ENCODE measurements around the gene ROBO1. TPM values are rescaled to one million over a fixed set of nuclear protein-coding genes. Genes with fewer than 3 reads are reported as not detected.
"Not testable (repeated sequence)": the region's sequence is repeated elsewhere in the genome, so short reads cannot be mapped to it uniquely, and the experiment has no call there.

Gene ROBO1
- total RNA-seq, 1 donor from 2014 or later, result 0.11 TPM

DNA sequence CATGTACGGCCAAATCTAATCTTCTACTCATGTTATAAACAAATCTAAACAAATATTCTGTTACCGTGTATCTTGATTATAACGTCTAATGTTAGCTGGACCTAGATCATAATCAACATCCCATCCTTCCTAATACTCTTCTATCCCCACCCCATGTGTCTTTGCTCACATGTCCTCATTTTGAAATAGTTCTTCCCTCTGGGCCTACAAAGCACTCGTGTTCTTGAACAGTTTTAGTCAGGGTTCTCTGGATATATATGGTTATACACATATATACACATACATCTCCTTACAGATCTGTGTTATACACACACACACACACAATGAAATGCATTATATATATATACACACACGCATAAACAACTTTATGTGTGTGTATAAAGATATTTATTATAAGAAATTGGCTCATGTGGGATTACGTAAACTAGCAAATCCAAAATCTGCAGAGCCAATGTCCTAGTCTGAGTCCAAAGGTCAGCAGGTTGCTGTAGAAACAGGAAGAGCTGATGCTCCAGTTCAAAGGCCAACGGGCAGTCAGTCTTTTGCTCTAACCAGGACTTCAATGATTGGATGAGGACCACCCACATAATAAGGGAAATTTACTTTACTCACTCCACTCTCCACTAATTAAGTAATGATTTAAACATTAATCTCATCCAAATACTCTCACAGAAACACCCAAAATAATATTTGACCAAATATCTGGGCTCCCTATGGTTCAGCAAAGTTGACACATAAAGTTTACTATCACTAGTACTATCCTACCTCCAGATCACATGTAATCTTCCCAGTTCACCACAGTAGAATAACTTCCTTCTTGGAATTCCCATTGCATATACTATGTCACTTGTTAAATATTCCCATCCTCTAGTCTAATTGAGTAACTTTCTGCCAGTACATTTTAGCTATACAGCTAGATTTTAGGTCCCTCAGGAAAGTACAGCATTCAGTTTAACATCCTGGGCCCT is 450.0 kb downstream of the ROBO1 start:
- intact Hi-C loops (cut with micrococcal nuclease), result no loop called here

- intact Hi-C loops (cut with micrococcal nuclease), result no loop called here
Measured at GRCh38 chr3:79314962-79315361, 452.8 kb downstream of the ROBO1 start.

DNA sequence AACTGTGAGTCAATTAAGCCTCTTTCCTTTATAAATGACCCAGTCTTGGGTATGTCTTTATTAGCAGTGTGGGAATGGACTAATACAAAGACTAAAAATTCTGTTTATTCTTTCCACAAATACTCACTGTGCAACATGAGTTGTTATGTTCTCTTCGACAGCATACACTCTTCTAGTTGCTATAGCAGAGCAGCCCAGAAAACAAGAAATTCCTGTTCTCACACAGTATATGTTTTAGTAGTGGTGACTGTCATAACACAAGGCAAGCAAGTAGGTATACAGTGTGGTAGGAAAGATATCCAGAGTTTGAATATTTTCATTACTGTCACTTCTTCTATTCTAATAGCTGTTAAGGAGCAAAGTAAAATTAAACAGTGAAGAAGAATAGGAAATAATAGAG is 453.3 kb downstream of the ROBO1 start:
- intact Hi-C loops (cut with micrococcal nuclease), result no loop called here

GRCh38 chr3:79310016-79310415 is 457.8 kb downstream of the ROBO1 start:
- intact Hi-C loops (cut with micrococcal nuclease), result no loop called here

DNA sequence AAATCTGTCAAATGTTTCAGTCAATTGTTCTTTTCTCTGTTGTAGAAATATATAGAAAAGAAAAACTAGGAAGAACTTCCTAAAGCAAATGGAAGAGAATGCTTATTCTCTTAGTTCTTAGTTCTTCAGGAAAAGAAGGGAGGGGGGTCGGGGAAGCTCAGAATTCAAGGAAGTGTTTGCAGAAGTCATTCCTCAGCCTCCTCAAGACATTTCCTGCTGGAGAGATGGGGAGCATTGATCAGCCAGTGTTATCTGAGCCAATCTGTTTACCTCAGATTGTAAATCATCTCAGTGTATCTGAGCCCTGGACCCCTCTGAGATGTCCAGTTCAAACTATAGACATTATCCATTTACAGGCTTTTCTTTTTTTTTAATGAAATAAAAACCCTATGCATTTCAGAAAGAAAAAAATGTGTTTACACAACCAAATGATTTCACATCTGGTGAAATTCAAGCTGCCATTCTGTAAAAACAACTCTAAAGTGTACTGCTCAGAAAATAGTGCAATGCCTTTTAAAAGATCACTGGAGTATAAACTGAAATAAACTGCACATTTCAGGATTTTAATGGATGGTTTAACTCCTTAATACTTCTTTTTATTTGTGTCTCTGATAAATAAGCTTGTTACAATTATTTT is 460.7 kb downstream of the ROBO1 start:
- intact Hi-C loops (cut with micrococcal nuclease), result no loop called here

DNA sequence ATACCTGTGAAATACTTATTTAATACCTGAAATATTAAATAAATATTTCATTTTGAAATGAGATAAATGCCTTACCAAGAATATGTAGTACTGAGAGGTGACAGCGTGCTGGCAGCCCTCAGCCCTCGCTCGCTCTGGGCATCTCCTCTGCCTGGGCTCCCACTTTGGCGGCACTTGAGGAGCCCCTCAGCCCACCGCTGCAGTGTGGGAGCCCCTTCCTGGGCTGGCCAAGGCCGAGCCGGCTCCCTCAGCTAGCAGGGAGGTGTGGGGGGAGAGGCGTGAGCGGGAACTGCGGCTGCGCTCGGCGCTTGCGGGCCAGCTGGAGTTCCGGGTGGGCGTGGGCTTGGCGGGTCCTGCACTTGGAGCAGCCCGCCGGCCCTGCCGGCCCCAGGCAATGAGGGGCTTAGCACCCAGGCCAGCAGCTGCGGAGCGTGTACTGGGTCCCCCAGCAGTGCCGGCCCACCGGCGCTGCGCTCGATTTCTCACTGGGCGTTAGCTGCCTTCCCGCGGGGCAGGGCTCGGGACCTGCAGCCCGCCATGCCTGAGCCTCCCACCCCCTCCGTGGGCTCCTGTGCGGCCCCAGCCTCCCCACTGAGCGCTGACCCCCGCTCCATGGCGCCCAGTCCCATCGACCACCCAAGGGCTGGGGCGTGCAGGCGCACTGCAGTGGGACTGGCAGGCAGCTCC is 467.7 kb downstream of the ROBO1 start:
- intact Hi-C loops (cut with micrococcal nuclease), result not testable (repeated sequence)

- intact Hi-C loops (cut with micrococcal nuclease), result no loop called here
Measured at GRCh38 chr3:79297245-79297960, 470.4 kb downstream of the ROBO1 start.

DNA sequence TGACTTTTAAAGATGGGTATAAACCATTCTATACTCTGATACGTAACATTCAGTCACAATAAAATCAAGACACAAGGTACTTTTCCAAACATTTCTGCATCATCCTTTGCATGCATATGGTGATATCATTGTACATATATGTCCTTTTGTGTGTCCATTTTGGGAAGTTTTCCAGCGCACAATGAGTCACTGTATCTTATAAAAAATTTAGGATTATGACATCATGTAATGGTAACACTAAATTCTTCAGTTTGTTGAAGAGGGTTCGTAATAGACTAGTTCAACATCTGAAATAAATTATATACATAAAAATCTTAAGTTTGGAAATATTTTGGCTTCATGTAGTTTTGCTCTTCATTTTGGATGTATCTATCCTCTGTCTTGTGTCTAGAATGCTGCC is 480.9 kb downstream of the ROBO1 start:
- intact Hi-C loops (cut with micrococcal nuclease), result no loop called here

DNA sequence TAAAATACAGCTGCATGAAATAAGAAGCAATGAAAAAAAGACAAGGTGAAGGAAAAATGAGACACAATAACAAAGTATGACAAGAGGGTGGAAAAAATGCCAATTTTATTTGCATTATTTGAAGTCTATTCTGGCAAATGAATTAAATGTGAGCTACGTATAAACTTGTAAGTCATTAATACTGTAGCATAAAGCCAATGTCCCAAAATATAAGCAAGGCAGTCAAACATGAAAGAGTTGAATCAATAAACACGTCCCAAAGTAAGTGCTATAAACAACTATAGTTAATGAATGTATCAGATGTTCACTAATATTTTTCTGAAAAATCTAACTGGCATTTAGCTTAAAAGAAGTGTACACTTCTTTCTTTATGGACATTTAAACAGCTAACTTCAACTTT is 481.9 kb downstream of the ROBO1 start:
- intact Hi-C loops (cut with micrococcal nuclease), result no loop called here

GRCh38 chr3:79285380-79285779 is 482.4 kb downstream of the ROBO1 start:
- intact Hi-C loops (cut with micrococcal nuclease), result no loop called here

- intact Hi-C loops (cut with micrococcal nuclease), result no loop called here
Measured at GRCh38 chr3:79284781-79285180, 483.0 kb downstream of the ROBO1 start.

DNA sequence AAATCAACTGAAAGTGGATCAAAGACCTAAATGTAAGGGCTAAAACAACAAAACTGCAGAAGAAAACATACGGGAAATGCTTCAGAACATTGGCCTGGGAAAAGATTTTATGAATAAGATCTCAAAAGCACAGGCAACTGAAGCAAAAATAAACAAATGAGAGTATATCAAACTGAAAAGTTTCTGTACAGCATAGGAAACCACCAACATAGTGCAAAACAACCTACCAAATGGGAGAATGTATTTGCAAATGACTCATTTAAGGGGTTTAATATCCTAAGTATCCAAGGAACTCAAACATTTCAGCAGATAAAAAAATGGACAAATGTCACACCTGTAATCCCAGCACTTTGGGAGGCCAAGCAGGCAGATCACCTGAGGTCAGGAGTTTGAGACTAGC is 489.1 kb downstream of the ROBO1 start:
- intact Hi-C loops (cut with micrococcal nuclease), result no loop called here

DNA sequence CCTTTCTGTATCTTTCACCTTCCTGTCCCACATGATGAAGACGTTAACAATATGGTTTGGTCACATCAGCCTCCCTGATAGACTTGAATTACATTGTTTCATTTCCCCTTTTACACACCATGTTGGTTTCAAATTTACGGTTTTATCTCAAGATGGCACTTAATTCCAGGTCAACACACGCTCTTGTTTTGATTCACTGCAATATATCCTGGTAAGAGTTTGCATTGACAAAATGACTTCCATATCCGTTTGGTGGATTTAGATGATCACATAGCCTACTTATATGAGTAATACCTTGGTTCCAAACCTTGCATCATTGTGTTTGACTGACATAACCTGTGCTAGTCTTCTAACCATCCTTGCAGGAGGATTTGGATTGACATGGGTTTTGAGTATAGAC is 499.4 kb downstream of the ROBO1 start:
- intact Hi-C loops (cut with micrococcal nuclease), result no loop called here

GRCh38 chr3:79264892-79265291 is 502.9 kb downstream of the ROBO1 start:
- intact Hi-C loops (cut with micrococcal nuclease), result no loop called here

- intact Hi-C loops (cut with micrococcal nuclease), result no loop called here
Measured at GRCh38 chr3:79263423-79263822, 504.4 kb downstream of the ROBO1 start.

- intact Hi-C loops (cut with micrococcal nuclease), result no loop called here
Measured at GRCh38 chr3:79258479-79258878, 509.3 kb downstream of the ROBO1 start.

GRCh38 chr3:79257791-79258190 is 510.0 kb downstream of the ROBO1 start:
- intact Hi-C loops (cut with micrococcal nuclease), result no loop called here

DNA sequence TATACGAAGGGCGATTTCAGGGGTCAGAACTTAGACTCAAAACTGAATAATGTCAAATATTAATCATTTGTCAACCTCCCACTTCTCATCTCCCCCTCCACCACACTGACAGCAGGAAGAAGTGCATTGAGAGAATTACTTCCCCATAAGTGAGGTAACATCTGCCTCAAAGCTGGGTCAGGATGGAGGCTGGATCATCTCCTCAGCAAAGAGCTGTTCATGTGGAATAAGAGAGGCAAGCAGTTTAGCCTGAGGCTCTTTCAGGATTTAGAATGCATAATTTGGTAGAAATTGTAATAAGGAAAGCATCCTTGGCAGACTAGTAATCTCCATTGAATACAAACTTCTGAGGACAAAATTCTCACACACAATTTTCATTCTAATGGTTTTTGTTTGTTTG is 512.1 kb downstream of the ROBO1 start:
- intact Hi-C loops (cut with micrococcal nuclease), result no loop called here

DNA sequence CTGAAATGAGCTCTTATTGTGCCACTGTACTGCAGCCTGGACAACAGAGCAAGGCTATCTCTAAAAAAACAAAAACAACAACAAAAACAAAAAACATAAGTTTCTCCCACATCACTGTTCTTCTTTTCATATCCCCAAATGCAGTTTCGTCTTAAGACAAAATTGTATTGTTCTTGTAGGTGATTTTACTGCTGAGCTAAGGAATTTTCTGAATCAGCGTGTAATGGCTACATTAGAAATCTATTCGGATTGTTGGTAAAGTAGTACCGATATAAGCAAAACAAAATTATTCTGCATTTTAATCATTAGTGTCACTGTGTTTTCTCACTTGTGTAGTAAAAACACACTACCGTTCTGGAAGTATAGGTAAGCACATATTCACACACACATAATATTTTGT is 512.5 kb downstream of the ROBO1 start:
- intact Hi-C loops (cut with micrococcal nuclease), result no loop called here

DNA sequence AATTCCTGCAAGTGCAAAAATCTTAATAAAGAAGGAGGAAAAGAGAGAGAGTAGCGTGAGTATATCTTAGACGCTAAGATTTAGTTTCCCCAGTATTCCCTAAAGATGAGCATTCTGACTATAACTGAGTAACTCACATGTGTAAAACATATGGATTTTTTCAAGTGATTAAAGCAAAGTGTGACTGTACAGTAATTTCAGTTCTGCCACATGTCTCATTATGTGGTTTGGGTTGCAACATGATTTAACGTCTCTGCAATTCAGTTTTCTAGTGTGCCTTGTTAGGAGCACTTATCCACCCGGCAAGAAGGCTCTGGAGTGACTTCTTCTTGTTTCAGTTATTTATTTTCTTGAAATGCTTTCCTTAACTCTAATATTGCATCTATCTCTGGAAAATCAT is 514.1 kb downstream of the ROBO1 start:
- intact Hi-C loops (cut with micrococcal nuclease), result no loop called here

- intact Hi-C loops (cut with micrococcal nuclease), result no loop called here
Measured at GRCh38 chr3:79253271-79253670, 514.5 kb downstream of the ROBO1 start.

GRCh38 chr3:79250746-79251145 is 517.1 kb downstream of the ROBO1 start:
- intact Hi-C loops (cut with micrococcal nuclease), result no loop called here

Measured in T-helper 2 cell treated with Interferon-gamma antibody and Interleukin-4, amounts not matched to agents 100 ng/mL and 5 ng/mL, for 36 hours (primary cell).